ENCODE measurements around the gene TCEA2. TPM values are rescaled to one million over a fixed set of nuclear protein-coding genes. Genes with fewer than 3 reads are reported as not detected.
A peak's percentile ranks its signal among the peaks of the same experiment; 100 is the strongest.

The TCEA2 gene
- polyA plus RNA-seq, 3 donors, result 15.7 to 24.3 (median 16.0) TPM

DNA sequence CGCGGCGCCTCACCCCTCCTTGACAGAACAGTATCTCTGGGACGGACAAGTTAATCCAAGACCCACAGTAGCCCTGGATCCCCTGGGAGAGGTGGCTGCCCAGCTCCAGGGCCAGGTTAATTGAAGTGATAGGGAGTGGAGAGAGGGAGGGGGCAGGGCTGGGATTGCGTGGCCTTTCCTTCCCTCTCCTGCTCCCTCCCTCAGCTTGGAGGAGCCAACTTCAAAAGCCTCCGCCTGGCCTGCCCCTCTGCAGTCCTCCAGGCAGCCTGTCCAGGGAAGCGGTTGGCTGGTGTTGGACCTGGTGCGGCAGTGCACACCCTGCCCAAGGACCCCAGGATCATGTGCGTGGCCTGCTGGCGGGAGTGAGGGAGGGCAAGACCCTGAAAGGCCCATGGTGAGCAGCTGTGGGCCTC is 27.1 kb upstream of the TCEA2 start, which contains the start of gene C20orf204:
TSS of gene C20orf204 (plus strand) at position 250 of the 413 bp plus-strand sequence. CDS start at position 392, 142 bp downstream.
- H3K4me3 Mint-ChIP-seq, result peak within 1 kb of the TSS in 1 of 2 donors; percentile 35
- H3K27ac ChIP-seq (ENCODE audit: low read depth in 1 of 2, low read length in 2 of 2), result no peak within 1 kb of the TSS
- intact Hi-C loops (cut with micrococcal nuclease), result no loop called here
- no peaks in the 10 kb centered on the region for H3K9me3 ChIP-seq (replicated peaks in 1 of 2; ENCODE audit: control insufficient read depth in 1 of 2, insufficient read depth in 1 of 2, low read length in 2 of 2)
- TF ChIP-seq, protein P1, sequence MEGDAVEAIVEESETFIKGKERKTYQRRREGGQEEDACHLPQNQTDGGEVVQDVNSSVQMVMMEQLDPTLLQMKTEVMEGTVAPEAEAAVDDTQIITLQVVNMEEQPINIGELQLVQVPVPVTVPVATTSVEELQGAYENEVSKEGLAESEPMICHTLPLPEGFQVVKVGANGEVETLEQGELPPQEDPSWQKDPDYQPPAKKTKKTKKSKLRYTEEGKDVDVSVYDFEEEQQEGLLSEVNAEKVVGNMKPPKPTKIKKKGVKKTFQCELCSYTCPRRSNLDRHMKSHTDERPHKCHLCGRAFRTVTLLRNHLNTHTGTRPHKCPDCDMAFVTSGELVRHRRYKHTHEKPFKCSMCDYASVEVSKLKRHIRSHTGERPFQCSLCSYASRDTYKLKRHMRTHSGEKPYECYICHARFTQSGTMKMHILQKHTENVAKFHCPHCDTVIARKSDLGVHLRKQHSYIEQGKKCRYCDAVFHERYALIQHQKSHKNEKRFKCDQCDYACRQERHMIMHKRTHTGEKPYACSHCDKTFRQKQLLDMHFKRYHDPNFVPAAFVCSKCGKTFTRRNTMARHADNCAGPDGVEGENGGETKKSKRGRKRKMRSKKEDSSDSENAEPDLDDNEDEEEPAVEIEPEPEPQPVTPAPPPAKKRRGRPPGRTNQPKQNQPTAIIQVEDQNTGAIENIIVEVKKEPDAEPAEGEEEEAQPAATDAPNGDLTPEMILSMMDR (IDR thresholded peaks at IDR 0.05), result no peak
- peaks cover 11 to 24% of the 10 kb centered on the region in 2 donors for H3K4me1 ChIP-seq (ENCODE audit: control insufficient read depth in 1 of 2, insufficient read depth in 2 of 2, low read length in 2 of 2)
- H2AFZ ChIP-seq (ENCODE audit: insufficient read depth, low read depth, low read length, poor library complexity, severe bottlenecking), result no peak within 1 kb of the TSS
- no peak within 1 kb of the TSS for H3K4me3 ChIP-seq (replicated peaks in 1 of 3; ENCODE audit: low read depth in 2 of 3, low read length in 3 of 3)
- no peaks in the 10 kb centered on the region for H4K20me1 ChIP-seq (ENCODE audit: insufficient read depth, low read length)
- H3K36me3 Mint-ChIP-seq, result peaks cover 34 to 41% of the 10 kb centered on the region in 2 donors
- no peaks in the 10 kb centered on the region for H3K79me2 ChIP-seq (ENCODE audit: insufficient read depth, low read length)
- peaks cover 40 to 51% (median 43%) of the 10 kb centered on the region in 3 donors for H3K27me3 Mint-ChIP-seq (ENCODE audit: low read depth in 3 of 3)
- no peak for DNase-seq
- no peak within 1 kb of the TSS for H3K9ac ChIP-seq (ENCODE audit: insufficient read depth, low read length, poor library complexity, severe bottlenecking)
- peaks cover 8% of the 10 kb centered on the region for H3K4me1 Mint-ChIP-seq
- 92% methylated on average over 4 of the region's 10 CpGs for WGBS (ENCODE audit: insufficient coverage)
- no peak within 1 kb of the TSS for H3K27ac Mint-ChIP-seq
- peaks cover 12 to 43% of the 10 kb centered on the region in 2 donors for H3K27me3 ChIP-seq (ENCODE audit: control insufficient read depth in 2 of 2, insufficient read depth in 2 of 2, low read length in 2 of 2)
- H3K36me3 ChIP-seq (replicated peaks in 1 of 2; ENCODE audit: control insufficient read depth in 1 of 2, insufficient read depth in 2 of 2, low read length in 2 of 2), result peaks cover 24 to 45% of the 10 kb centered on the region in 2 donors
- H3K9me3 Mint-ChIP-seq, result peaks cover 0 to 4% (median 2%) of the 10 kb centered on the region in 7 donors
- H3K4me2 ChIP-seq (replicated peaks; ENCODE audit: extremely low read depth, low read length, poor library complexity, severe bottlenecking), result no peak within 1 kb of the TSS

DNA sequence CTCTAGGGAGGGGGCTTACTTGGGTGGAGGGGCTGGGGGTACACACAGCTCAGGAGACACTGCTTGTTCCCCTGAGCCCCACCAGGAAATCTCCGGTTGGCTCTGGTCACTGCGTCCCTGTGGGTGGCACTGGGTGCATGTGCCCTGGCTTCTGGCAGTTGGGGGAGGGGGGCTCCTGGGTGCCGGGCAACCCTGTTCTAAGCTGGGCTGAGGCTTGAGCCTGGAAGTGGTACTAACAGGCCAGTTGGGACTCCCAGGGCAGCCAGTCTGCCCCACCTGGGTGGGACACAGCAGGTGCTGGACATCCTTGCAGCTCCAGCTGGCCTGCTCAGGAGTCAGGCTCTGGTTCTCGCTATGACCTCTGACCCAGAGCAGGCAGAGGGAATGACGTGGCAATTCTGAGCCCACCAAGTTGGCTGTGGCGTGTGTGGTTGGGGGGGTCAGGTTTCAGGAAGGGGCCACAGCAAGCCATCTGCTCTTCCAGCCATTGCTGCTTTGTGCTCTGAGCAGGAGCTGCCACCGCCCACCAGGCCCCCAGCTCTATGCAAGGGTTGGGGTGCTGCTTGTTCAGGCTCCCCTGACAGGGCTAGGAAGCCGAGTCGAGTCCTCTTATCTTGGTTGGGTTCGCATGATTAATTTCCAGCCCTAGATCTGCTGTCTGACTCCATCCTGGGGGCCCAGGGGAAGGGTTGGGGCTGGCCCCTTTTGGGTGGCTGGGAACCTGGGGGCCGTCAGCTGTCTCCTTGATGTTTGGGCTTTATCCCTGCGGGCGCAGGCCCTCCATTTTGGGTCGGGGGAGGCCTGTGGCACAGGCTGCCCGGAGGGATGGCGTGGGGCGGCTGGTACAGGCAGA is 26.4 kb upstream of the TCEA2 start:
- peaks cover 20 to 38% of the 10 kb centered on the region in 2 donors for H3K36me3 ChIP-seq (replicated peaks in 1 of 2; ENCODE audit: control insufficient read depth in 1 of 2, insufficient read depth in 2 of 2, low read length in 2 of 2)
- H3K79me2 ChIP-seq (ENCODE audit: insufficient read depth, low read length), result no peaks in the 10 kb centered on the region
- Mint-ChIP-seq H3K9me3 (peaks cover 0 to 4% (median 2%) of the 10 kb centered on the region in 7 donors), H3K4me3 (peak overlapping the region in 1 of 2 donors; percentile 35), H3K4me1 (peaks cover 14% of the 10 kb centered on the region), H3K27ac (no peak overlapping the region), H3K36me3 (peaks cover 29 to 34% of the 10 kb centered on the region in 2 donors), H3K27me3 (ENCODE audit: low read depth in 3 of 3) (peaks cover 46 to 58% (median 50%) of the 10 kb centered on the region in 3 donors)
- H3K4me3 ChIP-seq (replicated peaks in 1 of 3; ENCODE audit: low read depth in 2 of 3, low read length in 3 of 3), result no peak overlapping the region
- H4K20me1 ChIP-seq (ENCODE audit: insufficient read depth, low read length), result no peaks in the 10 kb centered on the region
- H3K9ac ChIP-seq (ENCODE audit: insufficient read depth, low read length, poor library complexity, severe bottlenecking), result no peak overlapping the region
- H3K27me3 ChIP-seq (ENCODE audit: control insufficient read depth in 2 of 2, insufficient read depth in 2 of 2, low read length in 2 of 2), result peaks cover 18 to 50% of the 10 kb centered on the region in 2 donors
- H3K4me2 ChIP-seq (replicated peaks; ENCODE audit: extremely low read depth, low read length, poor library complexity, severe bottlenecking), result no peak overlapping the region
- no peak for DNase-seq
- TF ChIP-seq, protein P1 (IDR thresholded peaks at IDR 0.05), result no peak
- peaks cover 16 to 30% of the 10 kb centered on the region in 2 donors for H3K4me1 ChIP-seq (ENCODE audit: control insufficient read depth in 1 of 2, insufficient read depth in 2 of 2, low read length in 2 of 2)
- no peaks in the 10 kb centered on the region for H3K9me3 ChIP-seq (replicated peaks in 1 of 2; ENCODE audit: control insufficient read depth in 1 of 2, insufficient read depth in 1 of 2, low read length in 2 of 2)
- WGBS (ENCODE audit: insufficient coverage), result 42% methylated on average over 10 of the region's 17 CpGs
- no peak overlapping the region for H3K27ac ChIP-seq (ENCODE audit: low read depth in 1 of 2, low read length in 2 of 2)
- intact Hi-C loops (cut with micrococcal nuclease), result no loop called here
- H2AFZ ChIP-seq (ENCODE audit: insufficient read depth, low read depth, low read length, poor library complexity, severe bottlenecking), result no peak overlapping the region

Measured in CD14-positive monocyte (primary cell).